ENCODE data around the gene GAS2.
A peak's percentile ranks its signal among the peaks of the same experiment; 100 is the strongest.

The GAS2 gene

DNA sequence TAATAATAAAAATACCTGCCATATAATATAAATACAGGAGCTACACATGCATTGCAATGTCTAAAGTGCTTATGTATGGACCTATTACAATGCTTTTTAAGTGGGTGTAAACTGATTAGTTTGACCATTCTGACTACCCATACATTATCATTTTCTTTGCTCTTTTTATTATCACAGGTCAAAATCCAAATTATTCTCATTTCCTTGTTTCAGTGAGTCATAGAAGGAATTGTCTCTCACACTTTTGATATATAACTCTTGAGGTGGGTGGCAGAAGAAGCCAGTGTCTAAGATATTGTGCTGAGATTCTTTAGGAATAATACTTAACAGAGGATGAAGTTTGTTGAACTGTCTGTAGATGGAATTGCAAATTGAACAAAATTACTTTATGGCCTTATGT lies 35.6 kb downstream of the GAS2 start:
- CTCF ChIA-PET = no interaction called here
- no peak for DNase-seq (ENCODE audit: low read depth, low spot score)
- no peak for TF ChIP-seq CTCF (IDR thresholded peaks at IDR 0.05; ENCODE audit: insufficient read depth, low read length, missing control alignments)

GRCh38 chr11:22703040-22703439 lies 36.6 kb downstream of the GAS2 start:
- no peak for TF ChIP-seq CTCF (IDR thresholded peaks at IDR 0.05; ENCODE audit: insufficient read depth, low read length, missing control alignments)
- CTCF ChIA-PET = no interaction called here
- peak; percentile 9 for DNase-seq (ENCODE audit: low read depth, low spot score)
- POLR2A ChIA-PET = no interaction called here
- H3K4me3 ChIP-seq (ENCODE audit: low read depth, low read length) = no peak overlapping the region

More for the DNA sequence above, 35.6 kb downstream of the GAS2 start:
- no peak overlapping the region for H3K4me3 ChIP-seq (ENCODE audit: low read depth, low read length)
- POLR2A ChIA-PET = no interaction called here

GRCh38 chr11:22703591-22703990 lies 37.2 kb downstream of the GAS2 start:
- no peak for TF ChIP-seq CTCF (IDR thresholded peaks at IDR 0.05; ENCODE audit: insufficient read depth, low read length, missing control alignments)
- H3K4me3 ChIP-seq (ENCODE audit: low read depth, low read length) = no peak overlapping the region
- CTCF ChIA-PET = no interaction called here
- POLR2A ChIA-PET = no interaction called here
- no peak for DNase-seq (ENCODE audit: low read depth, low spot score)

DNA sequence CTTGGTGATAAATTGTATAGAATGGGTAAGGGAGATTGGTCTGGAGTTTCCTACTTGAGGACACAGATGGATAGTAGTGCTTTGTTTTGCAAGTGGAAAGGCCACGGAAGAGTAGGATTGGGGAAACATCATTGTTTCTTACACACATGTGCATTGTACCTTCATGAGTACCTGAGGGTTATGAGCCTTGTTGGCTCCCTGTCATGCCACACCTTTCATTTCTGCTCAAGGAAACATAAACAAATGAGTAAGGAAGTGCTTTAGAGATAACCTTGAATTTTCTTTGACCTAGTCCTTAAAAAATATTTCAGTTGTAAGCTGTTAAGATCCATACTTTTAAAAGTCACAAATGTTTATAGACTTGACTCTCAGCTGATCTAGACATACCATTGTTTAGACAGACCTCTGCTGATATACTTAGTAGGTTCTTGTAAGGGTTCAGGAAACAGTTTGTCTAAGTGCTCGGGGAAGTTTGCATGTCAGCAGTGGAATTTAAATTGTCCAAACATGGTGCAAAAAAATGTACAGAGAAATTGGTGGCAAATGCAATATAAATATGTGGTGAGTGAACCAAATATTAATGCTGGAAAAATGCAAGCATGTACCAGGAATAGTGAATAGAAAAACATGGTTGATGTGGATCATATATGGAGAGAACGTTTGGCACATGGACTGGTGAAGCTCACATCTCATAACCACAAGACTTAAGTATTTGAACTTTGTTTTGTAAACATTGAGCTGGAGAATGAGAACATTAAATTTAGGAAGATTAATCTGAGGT lies 40.9 kb downstream of the GAS2 start:
- POLR2A ChIA-PET = no interaction called here
- no peak for TF ChIP-seq CTCF (IDR thresholded peaks at IDR 0.05; ENCODE audit: insufficient read depth, low read length, missing control alignments)
- DNase-seq (ENCODE audit: low read depth, low spot score) = no peak
- CTCF ChIA-PET = no interaction called here
- H3K4me3 ChIP-seq (ENCODE audit: low read depth, low read length) = no peak overlapping the region

GRCh38 chr11:22711071-22711770 lies 44.8 kb downstream of the GAS2 start:
- no peak for TF ChIP-seq CTCF (IDR thresholded peaks at IDR 0.05; ENCODE audit: insufficient read depth, low read length, missing control alignments)
- no peak for DNase-seq (ENCODE audit: low read depth, low spot score)
- H3K4me3 ChIP-seq (ENCODE audit: low read depth, low read length) = no peak overlapping the region
- POLR2A ChIA-PET = no interaction called here
- CTCF ChIA-PET = no interaction called here

GRCh38 chr11:22711880-22712279 lies 45.5 kb downstream of the GAS2 start:
- POLR2A ChIA-PET = no interaction called here
- no peak for TF ChIP-seq CTCF (IDR thresholded peaks at IDR 0.05; ENCODE audit: insufficient read depth, low read length, missing control alignments)
- DNase-seq (ENCODE audit: low read depth, low spot score) = no peak
- CTCF ChIA-PET = no interaction called here
- H3K4me3 ChIP-seq (ENCODE audit: low read depth, low read length) = no peak overlapping the region

Measured in AG04449 (cell line).